Fibroblast of lung (primary cell): ENCODE data around the gene TTC21B. TPM values are rescaled to one million over a fixed set of nuclear protein-coding genes. Genes with fewer than 3 reads are reported as not detected.

Experiments
- DNase-seq, 2 donors: peaks; one replicate each; pipeline versions ENCODE4 v3.0.0 to v3.0.0-alpha.2; 2010; ENCODE audit warnings: low read depth in 2 of 2
- H2AFZ ChIP-seq: 2 replicates; pipeline ENCODE4 v1.5.1; 2012; ENCODE audit warnings: low read length, control low read depth, inconsistent platforms
- H3K27ac ChIP-seq: 2 replicates; pipeline ENCODE4 v1.5.1; 2011; ENCODE audit warnings: low read length, control low read depth; ENCODE audit not compliant: insufficient read depth
- H3K27me3 ChIP-seq: 2 replicates; pipeline ENCODE4 v1.5.1; 2011; ENCODE audit warnings: mild to moderate bottlenecking, low read length; ENCODE audit not compliant: control insufficient read depth, insufficient read depth
- H3K36me3 ChIP-seq: 2 replicates; pipeline ENCODE4 v1.5.1; 2011; ENCODE audit warnings: low read length; ENCODE audit not compliant: control insufficient read depth, insufficient read depth
- H3K4me1 ChIP-seq: 2 replicates; pipeline ENCODE4 v1.5.1; 2011; ENCODE audit warnings: low read length; ENCODE audit not compliant: control insufficient read depth, insufficient read depth; ENCODE audit errors: extremely low read depth
- H3K4me2 ChIP-seq: 2 replicates; pipeline ENCODE4 v1.5.1; 2011; ENCODE audit warnings: low read length, control low read depth; ENCODE audit not compliant: insufficient read depth; ENCODE audit errors: extremely low read depth
- H3K4me3 ChIP-seq, 4 experiments: fragments of 200-600 bp in 1 of 4; sonication (generic) in 1 of 4; replicated peaks in 1 of 4; 2 replicates each; pipeline ENCODE4 v1.5.1; 2011 to 2016; ENCODE audit warnings: low read length in 4 of 4, low read depth in 3 of 4, mild to moderate bottlenecking in 3 of 4, control low read depth in 2 of 4, inconsistent platforms in 1 of 4, mixed read lengths in 1 of 4; ENCODE audit not compliant: insufficient read depth in 1 of 4; ENCODE audit errors: control extremely low read depth in 1 of 4
- H3K79me2 ChIP-seq: 2 replicates; pipeline ENCODE4 v1.5.1; 2012; ENCODE audit warnings: mild to moderate bottlenecking, low read length, inconsistent platforms; ENCODE audit not compliant: control insufficient read depth, insufficient read depth
- H3K9ac ChIP-seq: 2 replicates; pipeline ENCODE4 v1.5.1; 2011; ENCODE audit warnings: mild to moderate bottlenecking, low read length, control low read depth; ENCODE audit not compliant: insufficient read depth
- H3K9me3 ChIP-seq: 2 replicates; pipeline ENCODE4 v1.5.1; 2012; ENCODE audit warnings: low read depth, low read length; ENCODE audit not compliant: control insufficient read depth, insufficient read depth
- H4K20me1 ChIP-seq: 2 replicates; pipeline ENCODE4 v1.5.1; 2011; ENCODE audit warnings: low read length; ENCODE audit not compliant: control insufficient read depth, insufficient read depth; ENCODE audit errors: extremely low read depth
- CTCF ChIP-seq, 2 donors: IDR thresholded peaks in 1 of 2; conservative IDR thresholded peaks in 1 of 2; 1 replicate in 1 of 2; 2 replicates in 1 of 2; pipeline ENCODE4 v1.5.1; 2011 to 2012; ENCODE audit warnings: low read length in 2 of 2, control low read depth in 1 of 2, inconsistent platforms in 1 of 2, low read depth in 1 of 2, mild to moderate bottlenecking in 1 of 2
- EZH2 ChIP-seq: IDR thresholded peaks from 2 replicates; pipeline ENCODE4 v1.5.1; 2012; ENCODE audit warnings: low read length, control low read depth, mild to moderate bottlenecking; ENCODE audit errors: missing control alignments
- polyA plus RNA-seq, 2 donors: library from polyadenylated mRNA; depleted of rRNA in 1 of 2; stranded (reverse) in 1 of 2; unstranded in 1 of 2; fragments of >200 nt; gene quantifications; 2 replicates each; pipeline ENCODE4 v1.2.1, GENCODE V29; 2011 to 2012; ENCODE audit warnings: missing spikeins in 1 of 2
- total RNA-seq: library from RNA; depleted of rRNA; stranded (reverse); fragments of >200 nt; gene quantifications from 2 replicates; pipeline ENCODE4 v1.2.1, GENCODE V29; 2014

TTC21B gene
- total and polyA plus RNA-seq, 2 donors (not counting 1 experiment from before 2014, with no cell fraction given) = 6.3 to 28.6 TPM

GRCh38 chr2:165835363-165835762 is 118.2 kb downstream of the TTC21B start:
- H3K9me3 ChIP-seq = no peaks in the 10 kb centered on the region
- H3K79me2 ChIP-seq = no peaks in the 10 kb centered on the region
- TF ChIP-seq CTCF (conservative IDR thresholded peaks at IDR 0.05 in 1 of 2, IDR thresholded peaks at IDR 0.05 in 1 of 2; ENCODE audit: low read depth in 1 of 2, low read length in 2 of 2) (no peak), EZH2 (no peak)
- no peak for DNase-seq
- H3K27me3 ChIP-seq = no peaks in the 10 kb centered on the region
- no peak overlapping the region for H3K4me3 ChIP-seq
- H3K36me3 ChIP-seq = no peaks in the 10 kb centered on the region
- H3K27ac ChIP-seq = no peak overlapping the region
- no peaks in the 10 kb centered on the region for H4K20me1 ChIP-seq
- no peaks in the 10 kb centered on the region for H3K4me1 ChIP-seq
- H2AFZ ChIP-seq = no peak overlapping the region
- no peak overlapping the region for H3K4me2 ChIP-seq
- H3K9ac ChIP-seq = no peak overlapping the region

- Histone ChIP-seq H3K36me3 (no peaks in the 10 kb centered on the region), H4K20me1 (no peaks in the 10 kb centered on the region), H3K9ac (no peak overlapping the region), H3K4me3 (no peak overlapping the region), H2AFZ (no peak overlapping the region), H3K4me1 (no peaks in the 10 kb centered on the region), H3K9me3 (no peaks in the 10 kb centered on the region), H3K27me3 (no peaks in the 10 kb centered on the region), H3K4me2 (no peak overlapping the region), H3K27ac (no peak overlapping the region), H3K79me2 (no peaks in the 10 kb centered on the region)
- TF ChIP-seq CTCF (conservative IDR thresholded peaks at IDR 0.05 in 1 of 2, IDR thresholded peaks at IDR 0.05 in 1 of 2; ENCODE audit: low read depth in 1 of 2, low read length in 2 of 2) = no peak
- TF ChIP-seq EZH2 = no peak
- DNase-seq = peak; percentile 48 to 83
Measured at GRCh38 chr2:165833156-165833555, 120.4 kb downstream of the TTC21B start.

- no peaks in the 10 kb centered on the region for H3K36me3 ChIP-seq
- no peaks in the 10 kb centered on the region for H4K20me1 ChIP-seq
- no peaks in the 10 kb centered on the region for H3K9me3 ChIP-seq
- no peaks in the 10 kb centered on the region for H3K79me2 ChIP-seq
- H3K27me3 ChIP-seq = no peaks in the 10 kb centered on the region
- H3K4me3 ChIP-seq = no peak overlapping the region
- TF ChIP-seq EZH2 = no peak
- no peak for TF ChIP-seq CTCF (conservative IDR thresholded peaks at IDR 0.05 in 1 of 2, IDR thresholded peaks at IDR 0.05 in 1 of 2; ENCODE audit: low read depth in 1 of 2, low read length in 2 of 2)
- no peaks in the 10 kb centered on the region for H3K4me1 ChIP-seq
- H3K27ac ChIP-seq = no peak overlapping the region
- peak in 1 of 2 donors; percentile 32 for DNase-seq
- H3K4me2 ChIP-seq = no peak overlapping the region
- H3K9ac ChIP-seq = no peak overlapping the region
- H2AFZ ChIP-seq = no peak overlapping the region
Measured at GRCh38 chr2:165827921-165828276, 125.7 kb downstream of the TTC21B start.
